ENCODE data around the gene KCNAB1. TPM values are rescaled to one million over a fixed set of nuclear protein-coding genes. Genes with fewer than 3 reads are reported as not detected.

KCNAB1 gene
- total and polyA plus RNA-seq, 2 experiments from 2014 or later, result 0.80 to 1.4 TPM

DNA sequence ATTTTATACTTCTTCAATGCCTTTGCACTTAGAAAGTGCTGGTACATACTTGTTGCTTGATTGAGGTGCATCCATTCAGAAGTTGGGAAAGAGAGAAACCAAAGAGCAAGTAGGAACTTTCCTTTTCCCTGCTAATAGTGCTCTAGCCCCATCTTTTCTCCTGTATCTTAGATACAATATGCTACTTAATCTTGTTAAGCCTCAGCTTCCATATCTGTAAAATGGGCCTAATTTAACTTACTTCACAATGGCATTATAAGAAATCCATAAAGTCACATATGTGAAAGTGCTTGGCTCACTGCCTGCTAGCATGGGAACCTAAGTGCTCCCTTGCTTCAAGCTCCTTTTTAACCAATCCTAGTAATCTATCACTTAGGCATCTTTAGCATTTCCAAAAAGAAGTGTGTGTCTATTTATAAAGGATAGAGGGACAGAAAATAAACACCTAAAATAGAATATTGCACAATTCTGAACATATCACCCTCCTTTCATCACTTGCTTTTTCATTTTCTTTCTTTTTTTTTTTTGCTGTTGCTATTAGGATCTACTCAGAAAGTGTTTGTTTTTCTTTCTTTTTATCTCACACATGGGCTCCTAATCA is 28.1 kb downstream of the KCNAB1 start:
- Histone ChIP-seq H3K9me2 (replicated peaks; ENCODE audit: insufficient read depth) (no peaks in the 10 kb centered on the region), H3K4me2 (peak overlapping the region; percentile 36), H3K9me3 (ENCODE audit: low read depth) (no peaks in the 10 kb centered on the region), H3K27ac (no peak overlapping the region), H4K20me1 (ENCODE audit: insufficient read depth, poor library complexity, severe bottlenecking) (no peaks in the 10 kb centered on the region), H2AFZ (no peak overlapping the region), H3K79me2 (no peaks in the 10 kb centered on the region), H3K36me3 (replicated peaks; ENCODE audit: insufficient read depth, low read depth) (no peaks in the 10 kb centered on the region), H3K27me3 (no peaks in the 10 kb centered on the region), H3K4me1 (ENCODE audit: insufficient read depth) (no peaks in the 10 kb centered on the region), H3K4me3 (no peak overlapping the region)
- no peak for DNase-seq (ENCODE audit: low spot score)
- TF ChIP-seq, protein P1, sequence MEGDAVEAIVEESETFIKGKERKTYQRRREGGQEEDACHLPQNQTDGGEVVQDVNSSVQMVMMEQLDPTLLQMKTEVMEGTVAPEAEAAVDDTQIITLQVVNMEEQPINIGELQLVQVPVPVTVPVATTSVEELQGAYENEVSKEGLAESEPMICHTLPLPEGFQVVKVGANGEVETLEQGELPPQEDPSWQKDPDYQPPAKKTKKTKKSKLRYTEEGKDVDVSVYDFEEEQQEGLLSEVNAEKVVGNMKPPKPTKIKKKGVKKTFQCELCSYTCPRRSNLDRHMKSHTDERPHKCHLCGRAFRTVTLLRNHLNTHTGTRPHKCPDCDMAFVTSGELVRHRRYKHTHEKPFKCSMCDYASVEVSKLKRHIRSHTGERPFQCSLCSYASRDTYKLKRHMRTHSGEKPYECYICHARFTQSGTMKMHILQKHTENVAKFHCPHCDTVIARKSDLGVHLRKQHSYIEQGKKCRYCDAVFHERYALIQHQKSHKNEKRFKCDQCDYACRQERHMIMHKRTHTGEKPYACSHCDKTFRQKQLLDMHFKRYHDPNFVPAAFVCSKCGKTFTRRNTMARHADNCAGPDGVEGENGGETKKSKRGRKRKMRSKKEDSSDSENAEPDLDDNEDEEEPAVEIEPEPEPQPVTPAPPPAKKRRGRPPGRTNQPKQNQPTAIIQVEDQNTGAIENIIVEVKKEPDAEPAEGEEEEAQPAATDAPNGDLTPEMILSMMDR (IDR thresholded peaks at IDR 0.05; ENCODE audit: poor library complexity), result no peak
- TF ChIP-seq EZH2 (IDR thresholded peaks at IDR 0.05; ENCODE audit: borderline replicate concordance), result no peak
- TF ChIP-seq EZH2phosphoT487 (IDR thresholded peaks at IDR 0.05; ENCODE audit: low read depth, severe bottlenecking, unreplicated experiment), result no peak

DNA sequence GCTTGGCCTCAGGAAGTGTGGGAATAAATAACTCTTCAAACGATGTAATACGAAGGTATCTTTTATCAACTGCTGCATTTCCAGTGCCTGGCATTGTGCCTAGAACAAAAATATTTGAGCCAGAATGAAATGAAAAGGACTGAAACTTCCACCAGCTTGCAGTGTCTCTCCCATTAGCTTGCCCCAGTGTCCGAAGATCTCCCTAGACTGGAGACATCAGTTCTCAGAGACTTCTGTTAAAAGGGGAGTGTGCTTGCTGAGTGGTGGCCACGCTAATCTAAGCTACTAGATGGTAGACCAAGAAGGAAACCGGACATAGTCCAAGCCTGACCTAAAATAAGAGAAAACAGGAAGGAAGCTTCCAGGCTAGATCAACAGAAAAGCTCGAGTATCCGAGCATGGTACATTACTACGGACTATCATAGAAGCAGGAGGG is 28.6 kb downstream of the KCNAB1 start:
- peak overlapping the region; percentile 36 for H3K4me2 ChIP-seq
- 44% methylated on average over 8 of the region's 8 CpGs for WGBS (ENCODE audit: low lambda C conversion rate, missing lambda C conversion rate)
- no peaks in the 10 kb centered on the region for H3K79me2 ChIP-seq
- H3K27me3 ChIP-seq, result no peaks in the 10 kb centered on the region
- no peak overlapping the region for H2AFZ ChIP-seq
- H3K36me3 ChIP-seq (replicated peaks; ENCODE audit: insufficient read depth, low read depth), result no peaks in the 10 kb centered on the region
- H4K20me1 ChIP-seq (ENCODE audit: insufficient read depth, poor library complexity, severe bottlenecking), result no peaks in the 10 kb centered on the region
- DNase-seq (ENCODE audit: low spot score), result no peak
- no peaks in the 10 kb centered on the region for H3K9me3 ChIP-seq (ENCODE audit: low read depth)
- no peaks in the 10 kb centered on the region for H3K4me1 ChIP-seq (ENCODE audit: insufficient read depth)
- H3K27ac ChIP-seq, result no peak overlapping the region
- H3K4me3 ChIP-seq, result no peak overlapping the region
- no peak for TF ChIP-seq EZH2phosphoT487 (IDR thresholded peaks at IDR 0.05; ENCODE audit: low read depth, severe bottlenecking, unreplicated experiment)
- TF ChIP-seq, protein P1 (IDR thresholded peaks at IDR 0.05; ENCODE audit: poor library complexity), result no peak
- no peak for TF ChIP-seq EZH2 (IDR thresholded peaks at IDR 0.05; ENCODE audit: borderline replicate concordance)
- H3K9me2 ChIP-seq (replicated peaks; ENCODE audit: insufficient read depth), result no peaks in the 10 kb centered on the region

DNA sequence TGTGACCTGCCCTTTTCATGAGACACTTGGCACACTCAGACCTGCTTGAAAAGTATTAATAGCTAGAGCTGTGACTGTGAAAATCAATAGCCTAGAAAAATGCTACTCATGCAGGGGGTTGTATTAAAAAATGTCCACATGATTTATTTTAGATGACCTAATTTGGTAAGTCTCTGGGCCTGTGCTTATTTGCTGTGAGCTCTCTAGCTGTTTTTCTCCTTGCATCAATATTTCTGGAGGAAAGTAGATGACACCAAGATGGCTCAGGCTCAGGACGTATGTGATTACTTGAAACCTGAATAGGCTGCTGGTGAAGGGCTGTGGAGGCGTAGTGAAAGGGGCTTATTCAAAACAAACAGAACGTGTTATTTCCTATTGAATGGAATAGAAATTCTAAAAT is 29.5 kb downstream of the KCNAB1 start:
- H3K4me1 ChIP-seq (ENCODE audit: insufficient read depth), result no peaks in the 10 kb centered on the region
- H3K4me2 ChIP-seq, result no peak overlapping the region
- no peak for DNase-seq (ENCODE audit: low spot score)
- WGBS (ENCODE audit: low lambda C conversion rate, missing lambda C conversion rate), result 67% methylated on average over 3 of the region's 3 CpGs
- H3K27me3 ChIP-seq, result no peaks in the 10 kb centered on the region
- H3K9me3 ChIP-seq (ENCODE audit: low read depth), result no peaks in the 10 kb centered on the region
- no peaks in the 10 kb centered on the region for H3K9me2 ChIP-seq (replicated peaks; ENCODE audit: insufficient read depth)
- peak overlapping the region; percentile 7 for H2AFZ ChIP-seq
- H3K4me3 ChIP-seq, result no peak overlapping the region
- no peaks in the 10 kb centered on the region for H4K20me1 ChIP-seq (ENCODE audit: insufficient read depth, poor library complexity, severe bottlenecking)
- H3K79me2 ChIP-seq, result no peaks in the 10 kb centered on the region
- H3K27ac ChIP-seq, result no peak overlapping the region
- H3K36me3 ChIP-seq (replicated peaks; ENCODE audit: insufficient read depth, low read depth), result no peaks in the 10 kb centered on the region
- TF ChIP-seq, protein P1 (IDR thresholded peaks at IDR 0.05; ENCODE audit: poor library complexity), result no peak
- TF ChIP-seq EZH2phosphoT487 (IDR thresholded peaks at IDR 0.05; ENCODE audit: low read depth, severe bottlenecking, unreplicated experiment) (no peak), EZH2 (IDR thresholded peaks at IDR 0.05; ENCODE audit: borderline replicate concordance) (no peak)

Measured in hepatocyte (in vitro differentiated cells).